Heart right ventricle (tissue), 16 donors: ENCODE measurements around the gene MOGAT1. TPM values are rescaled to one million over a fixed set of nuclear protein-coding genes. Genes with fewer than 3 reads are reported as not detected.

Experiments used
- ATAC-seq, 8 donors: fragments of 200-7000 bp; cut with Tn5 transposase; one replicate each; pipeline ENCODE4 v1.9.1; 2020; ENCODE audit warnings: mild to moderate bottlenecking in 8 of 8, moderate library complexity in 8 of 8, moderate number of reproducible peaks in 1 of 8
- DNase-seq, 2 donors: peaks; one replicate each; pipeline ENCODE4 v3.0.0-alpha.2; 2020
- H3K27ac ChIP-seq, 10 donors: fragments of 200-600 bp; sonication (generic) in 2 of 10; one replicate each; pipeline versions ENCODE4 v1.5.0 to v1.8.0; 2020 to 2022; ENCODE audit warnings: mild to moderate bottlenecking in 3 of 10
- H3K27me3 ChIP-seq, 7 donors: fragments of 200-600 bp; one replicate each; pipeline ENCODE4 v1.8.0; 2021 to 2022; ENCODE audit warnings: mild to moderate bottlenecking in 2 of 7
- H3K36me3 ChIP-seq, 9 donors: fragments of 200-600 bp; sonication (generic) in 1 of 9; one replicate each; pipeline versions ENCODE4 v1.5.0 to v1.8.0; 2020 to 2022; ENCODE audit warnings: mild to moderate bottlenecking in 2 of 9
- H3K4me1 ChIP-seq, 9 donors: fragments of 200-600 bp; sonication (generic) in 1 of 9; one replicate each; pipeline versions ENCODE4 v1.5.0 to v1.8.0; 2020 to 2022; ENCODE audit warnings: mild to moderate bottlenecking in 4 of 9
- H3K4me3 ChIP-seq, 10 donors: fragments of 200-600 bp; sonication (generic) in 2 of 10; one replicate each; pipeline versions ENCODE4 v1.5.0 to v1.8.0; 2020 to 2022; ENCODE audit warnings: mild to moderate bottlenecking in 7 of 10, moderate library complexity in 2 of 10
- H3K9me3 ChIP-seq, 11 donors: fragments of 200-600 bp in 10 of 11; sonication (generic) in 2 of 11; one replicate each; pipeline versions ENCODE4 v1.5.0 to v1.8.0; 2013 to 2022; ENCODE audit warnings: mild to moderate bottlenecking in 2 of 11, control low read depth in 1 of 11, moderate library complexity in 1 of 11
- WGBS, 2 donors: extraction: QIAGEN DNeasy Blood & Tissue Kit; methylation state at CpG; one replicate each; pipeline ENCODE4 v1.1.7; 2013; ENCODE audit warnings: inconsistent platforms in 1 of 2; 5-methylcytosine and 5-hydroxymethylcytosine counted together
- intact Hi-C, 10 donors: fragments of 100-400 bp; cut with DNase I; formaldehyde crosslinking; loops; one replicate each; pipeline versions ENCODE4 v1.11.1 to v1.14.2; 2022
- polyA plus RNA-seq, 2 donors: library from polyadenylated mRNA; stranded (reverse); fragments of 200-250 nt; gene quantifications; one replicate each; pipeline ENCODE4 v1.2.3, GENCODE V29; 2013
- total RNA-seq, 10 donors: library from RNA; stranded (reverse); fragmentation: NEBNext Ultra II Directional in 3 of 10; extraction: Animal tissue kit (Norgen Biotek cat#: 25700) in 3 of 10; gene quantifications; one replicate each; pipeline versions ENCODE4 v1.2.1 to v1.2.4, GENCODE V29; 2021 to 2023
- TF ChIP-seq, protein P1 (sequence below), 9 donors: fragments of 200-600 bp; sonication (generic) in 2 of 9; IDR thresholded peaks; one replicate each; pipeline versions ENCODE4 v1.5.0 to v1.8.0; 2021 to 2022; ENCODE audit warnings: antibody characterized with exemption in 9 of 9, mild to moderate bottlenecking in 5 of 9, moderate library complexity in 1 of 9
- donor health status: Arrhythmogenic right ventricular cardiomyopathy.
- donor health status: ischemic (EF 13 %, LVEDD 7.1; RV severe dilation, severe dysfunction).
- donor health status: healthy with polysubstance abuse.
- donor health status: DM: no; HTN: yes; CAD: no.
- donor health status: DM: no; HTN: no; CAD: no.
- donor health status: ischemic (EF 25% LVEDD 6.9; RV normal size, moderate dysfunction).
- donor health status: ischemic (EF 25% LVEDD 5.7; RV mildly dilated, moderate dysfunction).
- donor health status: healthy.
- donor health status: DM: yes; HTN: yes; CAD: no.
- donor health status: Ischemic cardiomyopathy.
- donor health status: ischemic (EF 35%, LVEDD 5.7; RV mildly dilated, moderate dysfunction).
- donor health status: nonischemic (EF 11% LVEDD 7.7; RV severe dilation, severe dysfunction).
- donor health status: DM: yes; HTN: yes; CAD: no.
- donor health status: PGD.
- donor health status: ischemic (EF 29% LVEDD 5.4; RV normal size, mild dysfunction).
- donor health status: nonischemic (EF 23%, LVEDD 6.1; RV moderate dilation, normal function).

Gene MOGAT1
- total and polyA plus RNA-seq, 12 donors: 0.07 to 0.93 (median 0.56) TPM; not detected in 3

DNA sequence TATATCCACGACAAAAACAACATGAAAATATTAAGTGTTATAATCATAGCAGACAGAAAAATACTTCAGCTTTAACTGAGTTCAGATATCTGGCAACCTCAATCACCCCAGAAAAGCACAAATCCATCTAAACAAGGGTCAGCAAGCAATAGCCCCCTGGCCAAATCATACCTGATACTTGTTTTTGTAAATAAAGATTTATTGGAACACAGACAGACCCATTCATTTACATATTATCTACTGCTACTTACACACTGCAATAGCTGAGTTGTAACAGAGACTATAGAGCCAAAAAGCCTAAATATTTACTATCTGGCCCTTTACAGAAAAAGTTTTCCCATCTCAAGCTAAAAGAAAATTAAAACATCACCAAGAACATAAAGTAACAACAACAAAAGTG is 28.3 kb upstream of the MOGAT1 start:
- 94% methylated on average over 1 of the region's 1 CpG for WGBS, 2 donors
- peaks cover 0 to 100% (median 33%) of the 10 kb centered on the region in 9 donors for H3K36me3 ChIP-seq
- TF ChIP-seq, protein P1, sequence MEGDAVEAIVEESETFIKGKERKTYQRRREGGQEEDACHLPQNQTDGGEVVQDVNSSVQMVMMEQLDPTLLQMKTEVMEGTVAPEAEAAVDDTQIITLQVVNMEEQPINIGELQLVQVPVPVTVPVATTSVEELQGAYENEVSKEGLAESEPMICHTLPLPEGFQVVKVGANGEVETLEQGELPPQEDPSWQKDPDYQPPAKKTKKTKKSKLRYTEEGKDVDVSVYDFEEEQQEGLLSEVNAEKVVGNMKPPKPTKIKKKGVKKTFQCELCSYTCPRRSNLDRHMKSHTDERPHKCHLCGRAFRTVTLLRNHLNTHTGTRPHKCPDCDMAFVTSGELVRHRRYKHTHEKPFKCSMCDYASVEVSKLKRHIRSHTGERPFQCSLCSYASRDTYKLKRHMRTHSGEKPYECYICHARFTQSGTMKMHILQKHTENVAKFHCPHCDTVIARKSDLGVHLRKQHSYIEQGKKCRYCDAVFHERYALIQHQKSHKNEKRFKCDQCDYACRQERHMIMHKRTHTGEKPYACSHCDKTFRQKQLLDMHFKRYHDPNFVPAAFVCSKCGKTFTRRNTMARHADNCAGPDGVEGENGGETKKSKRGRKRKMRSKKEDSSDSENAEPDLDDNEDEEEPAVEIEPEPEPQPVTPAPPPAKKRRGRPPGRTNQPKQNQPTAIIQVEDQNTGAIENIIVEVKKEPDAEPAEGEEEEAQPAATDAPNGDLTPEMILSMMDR (IDR thresholded peaks at IDR 0.05): no peak
- H3K27ac ChIP-seq: no peak overlapping the region
- peaks cover 0 to 5% (median 0%) of the 10 kb centered on the region in 11 donors for H3K9me3 ChIP-seq
- H3K4me1 ChIP-seq: no peaks in the 10 kb centered on the region
- no peak overlapping the region for H3K4me3 ChIP-seq
- ATAC-seq (no peak), DNase-seq (no peak)
- no peaks in the 10 kb centered on the region for H3K27me3 ChIP-seq
- intact Hi-C loops: no loop called here

DNA sequence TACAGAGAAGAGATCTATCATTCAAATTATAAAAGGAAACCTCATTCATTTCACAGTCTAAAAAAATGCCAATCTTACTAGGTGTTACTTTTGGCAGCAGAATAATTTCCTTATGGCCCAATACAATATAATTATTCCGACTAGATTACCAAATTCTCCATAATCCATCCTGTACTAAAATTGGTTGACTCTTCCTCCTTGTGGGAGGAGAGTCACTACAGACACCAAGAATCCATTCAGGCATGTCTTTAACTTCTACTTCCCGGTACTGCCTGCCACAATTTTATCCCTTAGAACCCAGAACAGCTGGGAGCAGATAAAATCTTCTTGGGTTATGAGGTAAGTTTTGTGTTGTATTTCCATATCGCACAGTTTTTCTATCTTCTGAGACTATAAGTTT is 25.4 kb upstream of the MOGAT1 start:
- H3K27ac ChIP-seq: no peak overlapping the region
- H3K36me3 ChIP-seq: peaks cover 0 to 78% (median 25%) of the 10 kb centered on the region in 9 donors
- H3K27me3 ChIP-seq: no peaks in the 10 kb centered on the region
- H3K4me3 ChIP-seq: no peak overlapping the region
- intact Hi-C loops: no loop called here
- DNase-seq: no peak
- 86 to 87% methylated on average over 3 of the region's 3 CpGs for WGBS, 2 donors
- H3K9me3 ChIP-seq: no peaks in the 10 kb centered on the region
- H3K4me1 ChIP-seq: no peaks in the 10 kb centered on the region
- ATAC-seq: no peak
- TF ChIP-seq, protein P1 (IDR thresholded peaks at IDR 0.05): no peak

DNA sequence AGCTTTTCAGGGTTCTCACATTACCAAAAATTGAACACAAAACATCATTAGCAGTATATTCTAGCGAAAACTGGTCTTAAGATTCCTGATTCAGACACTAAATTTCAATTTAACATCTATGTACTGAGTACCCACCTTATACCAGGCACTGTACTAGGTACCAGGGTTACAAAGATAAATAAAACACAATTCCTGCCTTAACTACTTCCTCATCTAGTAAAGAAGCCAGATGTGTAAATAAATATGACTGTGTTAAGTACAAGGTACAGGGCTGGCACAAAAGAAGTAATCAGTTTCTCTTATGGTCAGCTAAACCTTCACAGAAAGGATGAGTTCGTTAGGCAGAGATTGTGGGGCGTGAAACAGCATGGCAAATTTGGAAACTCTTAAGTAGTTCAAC is 21.7 kb upstream of the MOGAT1 start:
- no peak overlapping the region for H3K4me3 ChIP-seq
- H3K9me3 ChIP-seq: no peaks in the 10 kb centered on the region
- ATAC-seq (no peak), DNase-seq (no peak)
- 90 to 91% methylated on average over 3 of the region's 3 CpGs for WGBS, 2 donors
- no peaks in the 10 kb centered on the region for H3K27me3 ChIP-seq
- H3K27ac ChIP-seq: no peak overlapping the region
- intact Hi-C loops: no loop called here
- TF ChIP-seq, protein P1 (IDR thresholded peaks at IDR 0.05): no peak
- peaks cover 0 to 41% (median 23%) of the 10 kb centered on the region in 9 donors for H3K36me3 ChIP-seq
- peaks cover 0 to 24% (median 14%) of the 10 kb centered on the region in 9 donors for H3K4me1 ChIP-seq

DNA sequence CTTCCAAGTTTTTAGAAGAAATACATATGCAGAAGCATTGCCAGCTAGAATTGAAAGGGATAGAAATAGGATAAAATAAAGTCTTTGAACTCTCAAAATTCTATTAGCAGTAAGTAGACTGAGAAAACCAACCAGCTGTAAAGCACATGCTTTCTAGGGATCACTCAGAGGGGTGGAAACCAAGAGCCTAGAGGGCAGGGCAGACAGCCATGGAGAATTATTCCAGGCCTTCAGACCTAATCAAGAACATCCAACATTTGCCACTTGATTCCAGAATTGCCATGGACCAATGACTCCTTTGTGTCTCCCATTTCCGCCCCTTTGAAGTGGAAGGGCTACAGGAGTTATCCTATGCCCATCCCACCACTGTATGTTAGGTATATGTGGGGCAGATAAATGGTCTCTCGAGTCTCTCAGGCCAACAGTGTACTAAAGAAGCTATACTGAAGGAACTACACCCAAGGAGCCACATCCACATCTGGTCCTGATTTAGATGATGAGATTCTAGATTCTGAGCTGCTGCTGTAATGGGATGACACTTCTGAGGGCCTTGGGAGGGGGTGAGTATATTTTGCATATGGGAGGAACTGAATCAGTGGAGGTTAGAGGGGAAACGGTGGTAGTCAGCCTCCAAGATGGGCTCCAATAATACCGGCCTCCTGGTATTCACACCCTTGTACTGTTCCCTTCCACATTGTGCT is 19.6 kb upstream of the MOGAT1 start:
- H3K4me1 ChIP-seq: peaks cover 0 to 35% (median 24%) of the 10 kb centered on the region in 9 donors
- intact Hi-C loops: no loop called here
- WGBS, 2 donors: 95% methylated on average over 4 of the region's 4 CpGs
- peaks cover 0 to 21% (median 12%) of the 10 kb centered on the region in 9 donors for H3K36me3 ChIP-seq
- TF ChIP-seq, protein P1 (IDR thresholded peaks at IDR 0.05): no peak
- no peak overlapping the region for H3K4me3 ChIP-seq
- H3K27ac ChIP-seq: no peak overlapping the region
- no peaks in the 10 kb centered on the region for H3K9me3 ChIP-seq
- DNase-seq: no peak
- ATAC-seq: no peak
- H3K27me3 ChIP-seq: no peaks in the 10 kb centered on the region
